HFF-Myc (cell line): ENCODE data around the gene IL6R.
A peak's percentile ranks its signal among the peaks of the same experiment; 100 is the strongest.

Source experiments
- DNase-seq: peaks from one replicate; pipeline ENCODE4 v3.0.0-alpha.2; 2011; ENCODE audit warnings: low read depth; ENCODE audit errors: extremely low read depth
- H3K4me3 ChIP-seq: replicated peaks from 2 replicates; pipeline ENCODE4 v1.5.1; 2011; ENCODE audit warnings: low read depth, mild to moderate bottlenecking, control low read depth, low read length
- TF ChIP-seq, protein P1 (sequence below): IDR thresholded peaks from 2 replicates; pipeline ENCODE4 v1.5.1; 2012; ENCODE audit warnings: mild to moderate bottlenecking, low read depth, low read length, control low read depth; ENCODE audit errors: missing control alignments

IL6R gene

DNA sequence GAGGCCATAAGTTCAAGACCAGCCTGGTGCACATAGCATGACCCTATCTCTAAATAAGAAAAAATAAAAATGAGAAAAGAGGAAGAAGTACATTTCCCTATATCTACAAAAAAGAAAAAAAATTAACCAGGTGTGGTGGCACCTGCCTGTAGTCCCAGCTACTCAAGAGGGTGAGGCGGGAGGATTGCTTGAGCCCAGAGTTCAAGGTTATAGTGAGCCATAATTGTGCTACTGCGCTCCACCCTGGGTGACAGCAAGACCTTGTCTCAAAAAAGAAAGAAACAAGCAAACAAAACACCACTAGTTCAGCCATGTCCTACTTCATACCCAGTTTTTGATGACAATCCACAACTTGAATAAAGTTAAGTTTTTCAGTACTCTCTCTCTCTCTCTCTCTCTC, 66.2 kb downstream of the IL6R start:
- no peak for DNase-seq
- H3K4me3 ChIP-seq = no peak overlapping the region
- TF ChIP-seq, protein P1, sequence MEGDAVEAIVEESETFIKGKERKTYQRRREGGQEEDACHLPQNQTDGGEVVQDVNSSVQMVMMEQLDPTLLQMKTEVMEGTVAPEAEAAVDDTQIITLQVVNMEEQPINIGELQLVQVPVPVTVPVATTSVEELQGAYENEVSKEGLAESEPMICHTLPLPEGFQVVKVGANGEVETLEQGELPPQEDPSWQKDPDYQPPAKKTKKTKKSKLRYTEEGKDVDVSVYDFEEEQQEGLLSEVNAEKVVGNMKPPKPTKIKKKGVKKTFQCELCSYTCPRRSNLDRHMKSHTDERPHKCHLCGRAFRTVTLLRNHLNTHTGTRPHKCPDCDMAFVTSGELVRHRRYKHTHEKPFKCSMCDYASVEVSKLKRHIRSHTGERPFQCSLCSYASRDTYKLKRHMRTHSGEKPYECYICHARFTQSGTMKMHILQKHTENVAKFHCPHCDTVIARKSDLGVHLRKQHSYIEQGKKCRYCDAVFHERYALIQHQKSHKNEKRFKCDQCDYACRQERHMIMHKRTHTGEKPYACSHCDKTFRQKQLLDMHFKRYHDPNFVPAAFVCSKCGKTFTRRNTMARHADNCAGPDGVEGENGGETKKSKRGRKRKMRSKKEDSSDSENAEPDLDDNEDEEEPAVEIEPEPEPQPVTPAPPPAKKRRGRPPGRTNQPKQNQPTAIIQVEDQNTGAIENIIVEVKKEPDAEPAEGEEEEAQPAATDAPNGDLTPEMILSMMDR = no peak

DNA sequence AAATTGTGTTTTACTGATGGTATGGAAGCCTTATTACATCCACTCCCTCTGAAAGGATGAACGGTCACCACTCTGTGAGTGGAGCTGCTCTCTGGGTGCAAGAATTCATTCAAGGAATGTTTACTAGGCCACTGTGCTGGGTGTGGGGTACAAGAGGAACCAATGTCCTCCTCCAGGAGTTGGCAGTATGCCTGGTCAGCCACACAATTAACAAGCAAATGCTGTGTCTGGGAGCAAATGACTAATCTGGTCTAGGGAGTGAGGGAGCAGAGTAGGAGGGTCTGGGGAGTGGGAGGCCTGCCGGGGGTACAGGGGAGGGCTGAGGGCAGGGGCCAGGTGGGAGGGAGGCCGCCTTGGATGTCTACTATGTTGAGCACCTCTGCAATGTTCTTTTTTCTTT, 69.7 kb downstream of the IL6R start:
- DNase-seq = peak; percentile 25
- TF ChIP-seq, protein P1 = no peak
- H3K4me3 ChIP-seq = no peak overlapping the region

DNA sequence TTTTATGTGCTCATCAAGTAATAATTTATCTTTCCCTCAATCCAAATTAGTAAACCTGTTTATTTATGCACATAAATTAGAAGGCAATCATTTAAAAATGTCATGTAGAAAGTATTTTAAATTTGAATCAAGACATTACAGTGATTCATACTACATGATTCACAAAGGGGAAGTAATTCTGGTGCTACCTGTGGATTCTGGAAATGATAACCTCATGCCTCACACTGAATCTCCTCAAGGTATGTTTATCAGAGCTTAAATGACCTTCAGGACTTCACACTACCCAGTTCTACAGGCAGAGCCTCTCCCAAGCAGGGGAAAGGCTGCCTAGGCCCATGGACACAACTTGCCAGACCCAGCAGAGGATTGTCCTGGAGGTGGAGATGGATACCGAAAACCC, 71.6 kb downstream of the IL6R start:
- TF ChIP-seq, protein P1 = no peak
- H3K4me3 ChIP-seq = no peak overlapping the region
- no peak for DNase-seq

DNA sequence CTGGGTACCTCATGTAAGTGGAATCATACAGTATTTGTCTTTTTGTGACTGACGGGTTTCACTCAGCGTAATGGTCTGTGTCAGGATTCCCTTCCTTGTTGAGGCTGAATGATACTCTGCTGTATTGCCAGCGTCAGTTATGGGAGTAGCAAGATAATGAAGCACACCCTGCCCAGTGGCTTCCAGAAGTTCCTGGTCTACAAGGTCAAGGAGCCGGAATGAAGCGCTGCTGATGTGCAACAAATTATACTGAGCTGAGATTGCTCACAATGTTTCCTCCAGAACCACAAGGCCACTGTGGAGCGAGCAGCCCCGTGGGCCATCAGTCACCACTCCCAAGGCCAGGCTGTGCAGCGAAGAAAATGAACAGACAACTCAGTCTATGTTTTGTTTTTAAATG, 72.9 kb downstream of the IL6R start:
- no peak overlapping the region for H3K4me3 ChIP-seq
- TF ChIP-seq, protein P1 = no peak
- DNase-seq = no peak

DNA sequence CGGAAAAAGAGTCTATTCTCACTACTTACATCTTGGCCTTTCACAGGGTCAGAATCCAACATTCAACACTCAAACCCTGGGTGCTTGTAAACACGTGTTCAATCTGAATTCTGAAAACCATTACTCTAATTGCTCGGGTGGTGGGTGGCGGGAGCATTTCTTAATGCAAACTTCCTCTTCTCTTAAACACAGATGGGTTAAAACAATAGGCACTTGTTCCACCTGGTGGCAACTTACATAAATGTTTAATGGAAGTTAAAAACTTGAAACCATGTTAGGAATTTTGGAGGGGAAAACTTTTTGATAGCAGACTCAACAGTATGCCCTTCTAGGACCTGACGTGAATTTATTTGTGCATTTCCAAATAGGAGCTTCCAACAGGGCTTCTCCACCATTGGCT, 73.5 kb downstream of the IL6R start:
- no peak for DNase-seq
- TF ChIP-seq, protein P1 = no peak
- H3K4me3 ChIP-seq = no peak overlapping the region

DNA sequence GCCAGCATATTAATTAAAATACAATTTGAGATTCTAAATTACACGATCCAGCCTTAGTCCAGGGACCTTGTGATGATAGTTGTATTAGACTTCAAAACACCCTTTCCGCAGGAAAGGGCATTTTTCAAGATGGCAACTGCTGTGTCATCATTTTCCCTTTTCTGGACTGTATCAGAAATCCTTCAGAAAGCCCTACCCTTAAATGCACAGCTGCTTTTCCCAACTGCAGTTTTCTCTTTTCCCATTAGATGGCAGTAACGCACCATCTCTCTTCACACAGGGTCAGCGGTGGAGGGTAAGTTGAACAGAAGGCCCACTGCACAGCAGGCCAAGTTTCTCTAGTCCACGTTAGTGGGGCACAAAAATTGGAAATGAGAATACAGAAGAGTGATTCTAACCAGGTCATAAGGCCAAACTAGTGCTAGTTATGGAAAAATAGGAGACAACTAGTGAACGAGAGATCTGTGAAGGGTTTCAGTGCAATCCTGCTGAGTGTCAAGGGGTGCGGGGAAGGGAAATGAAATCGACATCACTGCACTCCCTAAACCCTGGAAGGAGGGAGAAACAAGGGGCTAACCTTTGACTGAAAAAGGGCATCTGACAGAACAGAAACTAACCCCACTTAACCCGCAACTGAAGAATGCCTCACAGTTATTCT, 74.8 kb downstream of the IL6R start:
- no peak overlapping the region for H3K4me3 ChIP-seq
- DNase-seq = peak; percentile 80
- TF ChIP-seq, protein P1 = peak; percentile 88

DNA sequence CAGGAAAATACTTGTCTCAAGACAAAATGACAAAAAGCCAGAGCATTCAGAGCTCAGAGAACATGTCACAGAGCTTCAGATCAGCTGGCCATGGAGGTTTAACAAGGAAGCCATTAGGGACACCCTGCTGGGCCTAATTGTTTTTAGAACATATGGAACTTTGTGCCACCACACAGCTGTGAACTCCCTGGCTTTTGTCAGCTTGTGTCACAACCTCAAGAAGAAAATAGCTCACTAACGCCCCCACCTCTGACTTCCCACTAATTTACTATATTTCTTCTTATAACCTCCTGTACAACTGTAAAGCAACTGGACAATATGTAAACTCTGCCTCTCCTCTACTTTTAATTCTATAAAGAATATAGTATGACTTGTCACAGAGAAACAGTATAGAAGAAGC, 75.9 kb downstream of the IL6R start:
- DNase-seq = no peak
- TF ChIP-seq, protein P1 = no peak
- no peak overlapping the region for H3K4me3 ChIP-seq
